Loucy (cell line): Measurements from ENCODE around the gene KLK8.

Experiments used
- H2AFZ ChIP-seq: fragments of 200-600 bp; sonication (generic); 2 replicates; pipeline ENCODE4 v1.6.0; 2016; ENCODE audit warnings: antibody characterized with exemption, mild to moderate bottlenecking, low read length, moderate library complexity
- H3F3A ChIP-seq: fragments of 200-600 bp; 2 replicates; pipeline ENCODE4 v1.6.0; 2016; ENCODE audit warnings: antibody characterized with exemption, low read depth, mild to moderate bottlenecking
- H3K27me3 ChIP-seq: fragments of 200-600 bp; sonication (generic); 2 replicates; pipeline ENCODE4 v1.6.1; 2014; ENCODE audit warnings: low read length, mild to moderate bottlenecking; ENCODE audit not compliant: insufficient read depth, poor library complexity, severe bottlenecking
- H3K36me3 ChIP-seq: fragments of 200-600 bp; sonication (generic); 2 replicates; pipeline ENCODE4 v1.6.1; 2016; ENCODE audit warnings: low read length; ENCODE audit not compliant: insufficient read depth
- H3K4me1 ChIP-seq: fragments of 200-600 bp; sonication (generic); 2 replicates; pipeline ENCODE4 v1.5.1; 2014; ENCODE audit warnings: low read length, mild to moderate bottlenecking; ENCODE audit not compliant: insufficient read depth, poor library complexity, severe bottlenecking
- H3K4me2 ChIP-seq: fragments of 200-600 bp; sonication (generic); 2 replicates; pipeline ENCODE4 v1.6.0; 2014; ENCODE audit warnings: antibody characterized with exemption, low read length, low read depth, mild to moderate bottlenecking; ENCODE audit not compliant: poor library complexity, severe bottlenecking
- H3K4me3 ChIP-seq: fragments of 200-600 bp; sonication (generic); 2 replicates; pipeline ENCODE4 v1.5.1; 2014; ENCODE audit warnings: low read length, mild to moderate bottlenecking, mixed read lengths; ENCODE audit not compliant: poor library complexity, severe bottlenecking
- H3K79me2 ChIP-seq: fragments of 200-600 bp; sonication (generic); 2 replicates; pipeline ENCODE4 v1.6.1; 2014; ENCODE audit warnings: low read length; ENCODE audit not compliant: insufficient read depth
- H3K9ac ChIP-seq: fragments of 200-600 bp; sonication (generic); 2 replicates; pipeline ENCODE4 v1.6.0; 2014; ENCODE audit warnings: mild to moderate bottlenecking, low read depth, low read length, moderate library complexity; ENCODE audit not compliant: poor library complexity, severe bottlenecking
- H3K9me2 ChIP-seq: fragments of 200-600 bp; sonication (generic); replicated peaks from 2 replicates; pipeline ENCODE4 v1.6.1; 2016; ENCODE audit warnings: low read depth, low read length, mixed read lengths
- H3K9me3 ChIP-seq: fragments of 200-600 bp; sonication (generic); 2 replicates; pipeline ENCODE4 v1.6.1; 2014; ENCODE audit warnings: mild to moderate bottlenecking, antibody characterized with exemption, low read length, low read depth; ENCODE audit not compliant: insufficient read depth
- H4K20me1 ChIP-seq: fragments of 200-600 bp; sonication (generic); 2 replicates; pipeline ENCODE4 v1.6.0; 2014; ENCODE audit warnings: antibody characterized with exemption, low read length, mild to moderate bottlenecking; ENCODE audit not compliant: insufficient read depth, poor library complexity, severe bottlenecking
- CTCF ChIP-seq: fragments of 200-600 bp; sonication (generic); conservative IDR thresholded peaks from 2 replicates; pipeline ENCODE4 v1.5.1; 2014; ENCODE audit warnings: mild to moderate bottlenecking, antibody characterized with exemption, low read length
- EZH2phosphoT487 ChIP-seq: fragments of 200-600 bp; IDR thresholded peaks from 2 replicates; pipeline ENCODE4 v1.6.1; 2018; ENCODE audit warnings: antibody characterized with exemption, mild to moderate bottlenecking, moderate library complexity, borderline replicate concordance

KLK8 gene

GRCh38 chr19:50979758-50980157 lies 21.6 kb downstream of the KLK8 start:
- H3K9me2 ChIP-seq = no peaks in the 10 kb centered on the region
- H2AFZ ChIP-seq = no peak overlapping the region
- TF ChIP-seq EZH2phosphoT487 (no peak), CTCF (no peak)
- no peaks in the 10 kb centered on the region for H3K79me2 ChIP-seq
- no peaks in the 10 kb centered on the region for H3K36me3 ChIP-seq
- no peak overlapping the region for H3K4me2 ChIP-seq
- H3K9me3 ChIP-seq = no peaks in the 10 kb centered on the region
- no peaks in the 10 kb centered on the region for H4K20me1 ChIP-seq
- H3K9ac ChIP-seq = no peak overlapping the region
- no peaks in the 10 kb centered on the region for H3F3A ChIP-seq
- no peaks in the 10 kb centered on the region for H3K4me1 ChIP-seq
- no peak overlapping the region for H3K4me3 ChIP-seq
- no peaks in the 10 kb centered on the region for H3K27me3 ChIP-seq

- Histone ChIP-seq H3K4me3 (no peak overlapping the region), H3K9me2 (no peaks in the 10 kb centered on the region), H3K27me3 (no peaks in the 10 kb centered on the region), H3K4me2 (no peak overlapping the region), H3F3A (no peaks in the 10 kb centered on the region), H3K36me3 (no peaks in the 10 kb centered on the region), H4K20me1 (no peaks in the 10 kb centered on the region), H3K9ac (no peak overlapping the region), H2AFZ (no peak overlapping the region), H3K79me2 (no peaks in the 10 kb centered on the region), H3K9me3 (no peaks in the 10 kb centered on the region), H3K4me1 (no peaks in the 10 kb centered on the region)
- TF ChIP-seq EZH2phosphoT487 (no peak), CTCF (no peak)
Measured at GRCh38 chr19:50978772-50979390, 22.5 kb downstream of the KLK8 start.

DNA sequence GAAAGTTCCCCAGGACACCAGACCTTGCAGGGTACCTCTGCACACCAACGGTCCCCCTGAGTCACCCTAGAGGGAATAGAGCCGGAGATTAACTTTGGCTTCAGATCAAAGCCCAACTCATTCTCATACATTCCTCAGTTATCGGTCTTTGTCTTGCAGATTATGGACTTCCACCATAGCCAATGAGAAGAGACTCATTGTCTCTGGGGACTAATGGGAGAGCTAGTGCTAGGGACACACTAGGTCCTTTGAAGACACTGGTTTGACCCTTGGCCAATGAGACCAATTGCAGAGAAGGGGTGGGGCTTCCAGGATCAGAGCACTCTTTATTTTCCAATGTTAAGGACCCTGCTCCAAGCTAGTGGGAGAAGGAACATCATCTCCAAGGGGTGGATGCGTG lies 23.8 kb downstream of the KLK8 start:
- H3K4me3 ChIP-seq = no peak overlapping the region
- no peaks in the 10 kb centered on the region for H3K9me2 ChIP-seq

More for the DNA sequence above, 23.8 kb downstream of the KLK8 start:
- Histone ChIP-seq H3K4me2 (no peak overlapping the region), H3K27me3 (no peaks in the 10 kb centered on the region), H3K9ac (no peak overlapping the region), H3K4me1 (no peaks in the 10 kb centered on the region), H3F3A (no peaks in the 10 kb centered on the region), H3K36me3 (no peaks in the 10 kb centered on the region), H3K9me3 (no peaks in the 10 kb centered on the region), H2AFZ (no peak overlapping the region), H4K20me1 (no peaks in the 10 kb centered on the region), H3K79me2 (no peaks in the 10 kb centered on the region)
- TF ChIP-seq CTCF (no peak), EZH2phosphoT487 (no peak)
